Measurements from ENCODE around the gene SPINDOC. TPM values are rescaled to one million over a fixed set of nuclear protein-coding genes. Genes with fewer than 3 reads are reported as not detected.
A peak's percentile ranks its signal among the peaks of the same experiment; 100 is the strongest.

SPINDOC gene
- total RNA-seq, 1 donor from 2014 or later = 32.2 TPM

- no peak overlapping the region for H3K27ac Mint-ChIP-seq (ENCODE audit: unreplicated experiment)
- TF ChIP-seq CTCF (IDR thresholded peaks at IDR 0.05) = no peak
- no peaks in the 10 kb centered on the region for H3K27me3 Mint-ChIP-seq (ENCODE audit: low read depth)
- H3K4me3 Mint-ChIP-seq (ENCODE audit: unreplicated experiment) = no peak overlapping the region
- DNase-seq (ENCODE audit: low spot score) = no peak
- H3K9me3 Mint-ChIP-seq (ENCODE audit: low read depth) = no peaks in the 10 kb centered on the region
- peaks cover 5% of the 10 kb centered on the region for H3K4me1 Mint-ChIP-seq (ENCODE audit: low read depth)
- no peaks in the 10 kb centered on the region for H3K36me3 Mint-ChIP-seq (ENCODE audit: low read depth)
Measured at GRCh38 chr11:63775191-63775590, 38.1 kb upstream of the SPINDOC start.

GRCh38 chr11:63779039-63779438 is 34.2 kb upstream of the SPINDOC start:
- TF ChIP-seq CTCF (IDR thresholded peaks at IDR 0.05) = no peak
- Mint-ChIP-seq H3K27me3 (ENCODE audit: low read depth) (no peaks in the 10 kb centered on the region), H3K27ac (ENCODE audit: unreplicated experiment) (no peak overlapping the region), H3K9me3 (ENCODE audit: low read depth) (no peaks in the 10 kb centered on the region), H3K4me1 (ENCODE audit: low read depth) (peaks cover 4% of the 10 kb centered on the region), H3K4me3 (ENCODE audit: unreplicated experiment) (no peak overlapping the region), H3K36me3 (ENCODE audit: low read depth) (no peaks in the 10 kb centered on the region)
- peak; percentile 6 for DNase-seq (ENCODE audit: low spot score)

GRCh38 chr11:63782749-63783148 is 30.5 kb upstream of the SPINDOC start:
- H3K4me3 Mint-ChIP-seq (ENCODE audit: unreplicated experiment) = no peak overlapping the region
- no peak overlapping the region for H3K27ac Mint-ChIP-seq (ENCODE audit: unreplicated experiment)
- H3K27me3 Mint-ChIP-seq (ENCODE audit: low read depth) = no peaks in the 10 kb centered on the region
- peak; percentile 32 for DNase-seq (ENCODE audit: low spot score)
- H3K4me1 Mint-ChIP-seq (ENCODE audit: low read depth) = no peaks in the 10 kb centered on the region
- no peaks in the 10 kb centered on the region for H3K36me3 Mint-ChIP-seq (ENCODE audit: low read depth)
- TF ChIP-seq CTCF (IDR thresholded peaks at IDR 0.05) = no peak
- no peaks in the 10 kb centered on the region for H3K9me3 Mint-ChIP-seq (ENCODE audit: low read depth)

GRCh38 chr11:63783925-63784592 is 29.2 kb upstream of the SPINDOC start:
- no peak for DNase-seq (ENCODE audit: low spot score)
- TF ChIP-seq CTCF (IDR thresholded peaks at IDR 0.05) = no peak
- H3K27ac Mint-ChIP-seq (ENCODE audit: unreplicated experiment) = no peak overlapping the region
- H3K4me3 Mint-ChIP-seq (ENCODE audit: unreplicated experiment) = no peak overlapping the region
- no peaks in the 10 kb centered on the region for H3K4me1 Mint-ChIP-seq (ENCODE audit: low read depth)
- no peaks in the 10 kb centered on the region for H3K27me3 Mint-ChIP-seq (ENCODE audit: low read depth)
- no peaks in the 10 kb centered on the region for H3K36me3 Mint-ChIP-seq (ENCODE audit: low read depth)
- no peaks in the 10 kb centered on the region for H3K9me3 Mint-ChIP-seq (ENCODE audit: low read depth)

GRCh38 chr11:63785823-63786222 is 27.4 kb upstream of the SPINDOC start:
- no peak for DNase-seq (ENCODE audit: low spot score)
- no peaks in the 10 kb centered on the region for H3K4me1 Mint-ChIP-seq (ENCODE audit: low read depth)
- H3K27ac Mint-ChIP-seq (ENCODE audit: unreplicated experiment) = no peak overlapping the region
- H3K4me3 Mint-ChIP-seq (ENCODE audit: unreplicated experiment) = no peak overlapping the region
- no peak for TF ChIP-seq CTCF (IDR thresholded peaks at IDR 0.05)
- no peaks in the 10 kb centered on the region for H3K36me3 Mint-ChIP-seq (ENCODE audit: low read depth)
- no peaks in the 10 kb centered on the region for H3K9me3 Mint-ChIP-seq (ENCODE audit: low read depth)
- H3K27me3 Mint-ChIP-seq (ENCODE audit: low read depth) = no peaks in the 10 kb centered on the region
